K562 (cell line): ENCODE results near the gene SLC13A4. TPM values are rescaled to one million over a fixed set of nuclear protein-coding genes. Genes with fewer than 3 reads are reported as not detected.

ENCODE experiments used
- ATAC-seq: fragments of 200-7000 bp; cut with Tn5 transposase; 3 replicates; pipeline ENCODE4 v1.9.1; 2020; ENCODE audit warnings: moderate library complexity
- BruUV-seq: library from RNA; stranded (reverse); fragments of 400-500 nt; replicated peaks from 2 replicates; lab custom pipeline; 2021; lab: Mats Ljungman, UMichigan
- CTCF ChIA-PET: fragments of 300-600 bp; formaldehyde crosslinking; extraction: SDS; loops from one replicate; lab custom pipeline; 2021; ENCODE audit warnings: low intra/inter-chr PET ratio; lab: Yijun Ruan, JAX
- POLR2A ChIA-PET: fragments of 300-600, 350-650 bp; sonication (Branson Sonifier 250); formaldehyde crosslinking; extraction: SDS; loops from one replicate; lab custom pipeline; 2021; ENCODE audit warnings: antibody characterized with exemption, inconsistent platforms; lab: Yijun Ruan, JAX
- DNase-seq, 4 experiments: peaks; one replicate each; pipeline versions ENCODE4 v3.0.0 to v3.0.0-alpha.2; 2011 to 2018; ENCODE audit warnings: low spot score in 3 of 4, mixed read lengths in 3 of 4; ENCODE audit errors: extremely low read depth in 1 of 4
- FAIRE-seq: peaks from 2 replicates; lab custom pipeline; 2011; peaks lifted over from hg19 to GRCh38; lab: Jason Lieb, UNC
- H2AFZ ChIP-seq: 2 replicates; pipeline ENCODE4 v1.6.0; 2011; ENCODE audit warnings: low read depth, low read length, control low read depth, inconsistent platforms
- H3K27ac ChIP-seq: fragments of 200-600 bp; 3 replicates; pipeline ENCODE4 v1.8.0; 2011; ENCODE audit warnings: low read depth, mild to moderate bottlenecking, control low read depth, inconsistent platforms, low read length, moderate library complexity, mixed read lengths; ENCODE audit errors: extremely low read depth
- H3K27me3 ChIP-seq, 2 experiments: fragments of 300-600 bp in 1 of 2; 2 replicates in 1 of 2; 3 replicates in 1 of 2; pipeline versions ENCODE4 v1.6.0 to v1.8.0; 2011; ENCODE audit warnings: inconsistent platforms in 2 of 2, low read length in 2 of 2, mild to moderate bottlenecking in 1 of 2, mixed read lengths in 1 of 2, moderate library complexity in 1 of 2; ENCODE audit not compliant: control insufficient read depth in 2 of 2, insufficient read depth in 2 of 2
- H3K36me3 ChIP-seq: fragments of 300-600 bp; 3 replicates; pipeline ENCODE4 v1.8.0; 2011; ENCODE audit warnings: mild to moderate bottlenecking, low read length, inconsistent platforms; ENCODE audit not compliant: control insufficient read depth, insufficient read depth
- H3K4me1 ChIP-seq, 2 experiments: fragments of 200-600 bp in 1 of 2; replicated peaks in 1 of 2; 2 replicates in 1 of 2; 3 replicates in 1 of 2; pipeline versions ENCODE4 v1.5.1 to v1.8.0; 2011; ENCODE audit warnings: inconsistent platforms in 2 of 2, low read length in 2 of 2, mild to moderate bottlenecking in 1 of 2, mixed read lengths in 1 of 2, moderate library complexity in 1 of 2; ENCODE audit not compliant: control insufficient read depth in 2 of 2, insufficient read depth in 2 of 2
- H3K4me2 ChIP-seq: 2 replicates; pipeline ENCODE4 v1.6.1; 2011; ENCODE audit warnings: low read length, control low read depth, inconsistent platforms, mixed read lengths; ENCODE audit not compliant: insufficient read depth
- H3K4me3 ChIP-seq: fragments of 200-600 bp; sonication (generic), shearing (Covaris generic); 2 replicates; pipeline ENCODE4 v1.5.1; 2016; ENCODE audit warnings: control low read depth, inconsistent platforms
- H3K79me2 ChIP-seq: fragments of 200-600 bp; 3 replicates; pipeline ENCODE4 v1.8.0; 2011; ENCODE audit warnings: low read length, inconsistent platforms; ENCODE audit not compliant: control insufficient read depth, insufficient read depth
- H3K9ac ChIP-seq, 2 experiments: 2 replicates each; pipeline versions ENCODE4 v1.6.0 to v1.6.1; 2011; ENCODE audit warnings: low read depth in 2 of 2, low read length in 2 of 2, control low read depth in 1 of 2, inconsistent platforms in 1 of 2, mild to moderate bottlenecking in 1 of 2, mixed read lengths in 1 of 2; ENCODE audit not compliant: insufficient read depth in 1 of 2
- H3K9me1 ChIP-seq: one replicate; pipeline ENCODE4 v1.6.0; 2011; ENCODE audit warnings: inconsistent platforms, mild to moderate bottlenecking, low read length, moderate library complexity; ENCODE audit not compliant: control insufficient read depth, insufficient read depth
- H3K9me3 ChIP-seq: replicated peaks from 2 replicates; pipeline ENCODE4 v1.5.1; 2011; ENCODE audit warnings: low read depth, low read length, inconsistent platforms; ENCODE audit not compliant: control insufficient read depth, insufficient read depth
- H4K20me1 ChIP-seq: replicated peaks from 2 replicates; pipeline ENCODE4 v1.6.1; 2011; ENCODE audit warnings: low read length, inconsistent platforms, mixed read lengths; ENCODE audit not compliant: control insufficient read depth, insufficient read depth
- BCOR ChIP-seq: fragments of 450-650 bp; IDR thresholded peaks from 2 replicates; pipeline ENCODE4 v1.6.1; 2016
- RBM25 ChIP-seq: fragments of 200-400 bp; formaldehyde crosslinking; IDR thresholded peaks from 2 replicates; pipeline ENCODE4 v1.6.1; 2018; ENCODE audit warnings: low read length, low read depth, moderate library complexity; ENCODE audit not compliant: severe bottlenecking
- SP1 ChIP-seq: sonication (generic); formaldehyde crosslinking; IDR thresholded peaks from 2 replicates; pipeline ENCODE4 v1.8.1; 2022; ENCODE audit warnings: mild to moderate bottlenecking, missing genetic modification reagents
- ZFP36 ChIP-seq: fragments of 150-350 bp; IDR thresholded peaks from 2 replicates; pipeline ENCODE4 v1.6.1; 2018; ENCODE audit warnings: low read length, low read depth; ENCODE audit not compliant: partially characterized antibody
- WGBS: fragments of 100-300 bp; shearing (Covaris generic); methylation state at CpG from one replicate; pipeline ENCODE4 v1.1.6; 2016; ENCODE audit warnings: low coverage, mixed read lengths; ENCODE audit not compliant: insufficient coverage; ENCODE audit errors: missing lambda C conversion rate; 5-methylcytosine and 5-hydroxymethylcytosine counted together
- in situ Hi-C: fragments of 300-500 bp; cut with MboI; formaldehyde crosslinking; loops from 4 replicates; pipeline ENCODE4 v1.15.0; 2018; ENCODE audit warnings: inconsistent platforms, mixed read lengths
- intact Hi-C: fragments of 100-400 bp; cut with micrococcal nuclease; formaldehyde crosslinking; loops from 2 replicates; pipeline ENCODE4 v1.14.2; 2022
- polyA plus RNA-seq, 8 experiments: library from polyadenylated mRNA; depleted of rRNA in 4 of 8; stranded (reverse) in 5 of 8; unstranded in 3 of 8; fragments of >200 nt; fragmentation: Nextera tagmentation in 2 of 8; fragmentation: Illumina TruSeq in 1 of 8; extraction: Ambion mirVana in 2 of 8; extraction: Trizol in 1 of 8; gene quantifications; 2 replicates each; pipeline versions ENCODE4 v1.2.1 to v1.2.3, GENCODE V29; 2011 to 2014; ENCODE audit warnings: inconsistent platforms in 1 of 8, missing spikeins in 1 of 8
- total RNA-seq, 7 experiments: library from RNA; depleted of rRNA in 6 of 7; stranded (reverse); fragments of >200 nt in 6 of 7; fragmentation: Illumina TruSeq in 2 of 7; extraction: Trizol in 2 of 7; gene quantifications; 2 replicates each; pipeline versions ENCODE4 v1.2.1 to v1.2.3, GENCODE V29; 2011 to 2021; ENCODE audit warnings: low replicate concordance in 1 of 7
- TF ChIP-seq, protein P1 (sequence below): sonication (generic); IDR thresholded peaks from 2 replicates; pipeline ENCODE4 v1.6.1; 2016
- TF ChIP-seq, protein P2 (sequence below), 3 experiments: IDR thresholded peaks in 2 of 3; conservative IDR thresholded peaks in 1 of 3; 2 replicates each; pipeline ENCODE4 v1.5.1; 2011 to 2012; ENCODE audit warnings: low read length in 3 of 3, mild to moderate bottlenecking in 3 of 3, control low read depth in 2 of 3, improper control_type of control experiment in 1 of 3, inconsistent platforms in 1 of 3, low read depth in 1 of 3, mixed read lengths in 1 of 3, moderate library complexity in 1 of 3; ENCODE audit not compliant: insufficient read depth in 2 of 3

The SLC13A4 gene
- total and polyA plus RNA-seq, 9 of the 15 experiments (the other 6 are each of a cell fraction or from before 2014, with no cell fraction given) = 0.11 to 1.0 (median 0.36) TPM

DNA sequence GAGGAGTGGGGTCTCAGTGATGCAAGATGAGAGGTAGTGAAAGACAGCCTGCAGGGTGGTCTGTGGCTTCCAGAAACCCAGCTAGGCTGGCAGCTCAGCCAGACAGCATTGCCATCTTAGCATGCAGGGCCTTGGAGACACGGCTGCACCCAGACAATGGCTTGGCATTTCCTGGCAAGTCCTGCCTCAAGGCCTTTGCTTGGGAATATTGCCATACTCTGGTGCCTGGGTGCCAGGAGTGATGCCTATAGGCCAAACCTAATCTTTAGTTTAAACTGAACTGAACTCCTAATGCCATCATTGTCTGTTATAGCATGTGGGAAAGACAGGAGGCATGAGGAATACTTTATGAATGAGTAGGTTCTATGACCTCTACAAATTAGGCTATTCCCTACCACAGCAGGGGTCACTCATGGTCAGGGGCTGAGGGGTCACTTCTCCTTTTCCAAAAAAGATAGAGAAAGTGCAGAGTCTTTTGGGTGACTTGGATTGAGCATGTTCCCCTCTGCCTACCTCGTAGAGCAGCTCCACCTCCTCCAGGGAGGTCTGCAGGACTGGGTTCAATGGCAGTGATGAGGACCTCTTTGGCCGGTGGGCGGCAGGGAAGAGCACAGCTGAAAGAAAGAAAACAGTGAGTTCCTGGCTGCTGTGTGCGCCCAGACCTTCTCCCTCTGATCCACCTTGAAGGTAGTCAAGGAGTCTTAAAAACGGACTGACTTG, 8.8 kb upstream of the SLC13A4 start (continued):
- TF ChIP-seq, protein P1, sequence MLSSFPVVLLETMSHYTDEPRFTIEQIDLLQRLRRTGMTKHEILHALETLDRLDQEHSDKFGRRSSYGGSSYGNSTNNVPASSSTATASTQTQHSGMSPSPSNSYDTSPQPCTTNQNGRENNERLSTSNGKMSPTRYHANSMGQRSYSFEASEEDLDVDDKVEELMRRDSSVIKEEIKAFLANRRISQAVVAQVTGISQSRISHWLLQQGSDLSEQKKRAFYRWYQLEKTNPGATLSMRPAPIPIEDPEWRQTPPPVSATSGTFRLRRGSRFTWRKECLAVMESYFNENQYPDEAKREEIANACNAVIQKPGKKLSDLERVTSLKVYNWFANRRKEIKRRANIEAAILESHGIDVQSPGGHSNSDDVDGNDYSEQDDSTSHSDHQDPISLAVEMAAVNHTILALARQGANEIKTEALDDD = no peak
- TF ChIP-seq, protein P2, sequence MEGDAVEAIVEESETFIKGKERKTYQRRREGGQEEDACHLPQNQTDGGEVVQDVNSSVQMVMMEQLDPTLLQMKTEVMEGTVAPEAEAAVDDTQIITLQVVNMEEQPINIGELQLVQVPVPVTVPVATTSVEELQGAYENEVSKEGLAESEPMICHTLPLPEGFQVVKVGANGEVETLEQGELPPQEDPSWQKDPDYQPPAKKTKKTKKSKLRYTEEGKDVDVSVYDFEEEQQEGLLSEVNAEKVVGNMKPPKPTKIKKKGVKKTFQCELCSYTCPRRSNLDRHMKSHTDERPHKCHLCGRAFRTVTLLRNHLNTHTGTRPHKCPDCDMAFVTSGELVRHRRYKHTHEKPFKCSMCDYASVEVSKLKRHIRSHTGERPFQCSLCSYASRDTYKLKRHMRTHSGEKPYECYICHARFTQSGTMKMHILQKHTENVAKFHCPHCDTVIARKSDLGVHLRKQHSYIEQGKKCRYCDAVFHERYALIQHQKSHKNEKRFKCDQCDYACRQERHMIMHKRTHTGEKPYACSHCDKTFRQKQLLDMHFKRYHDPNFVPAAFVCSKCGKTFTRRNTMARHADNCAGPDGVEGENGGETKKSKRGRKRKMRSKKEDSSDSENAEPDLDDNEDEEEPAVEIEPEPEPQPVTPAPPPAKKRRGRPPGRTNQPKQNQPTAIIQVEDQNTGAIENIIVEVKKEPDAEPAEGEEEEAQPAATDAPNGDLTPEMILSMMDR (IDR thresholded peaks at IDR 0.05 in 2 of 3, conservative IDR thresholded peaks at IDR 0.05 in 1 of 3; ENCODE audit: insufficient read depth in 2 of 3, low read depth in 1 of 3, low read length in 3 of 3) = peak; percentile 47 to 73 (median 53); a peak in 5 of 6 replicates

GRCh38 chr7:135734343-135734689, 6.3 kb upstream of the SLC13A4 start:
- in situ Hi-C loops = no loop called here
- 7% methylated on average over 1 of the region's 1 CpG for WGBS
- Histone ChIP-seq H4K20me1 (no peaks in the 10 kb centered on the region; the same call in 1 of the 2 replicates), H3K9me3 (no peaks in the 10 kb centered on the region), H3K36me3 (no peaks in the 10 kb centered on the region), H3K9me1 (no peaks in the 10 kb centered on the region), H3K79me2 (no peaks in the 10 kb centered on the region), H3K4me2 (no peak overlapping the region), H3K4me1 (peaks cover 0 to 4% of the 10 kb centered on the region in 2 experiments; a peak in 1 of 5 replicates), H3K4me3 (no peak overlapping the region), H3K9ac (no peak overlapping the region), H2AFZ (no peak overlapping the region), H3K27me3 (peaks cover 53 to 54% of the 10 kb centered on the region in 2 experiments), H3K27ac (no peak overlapping the region)
- POLR2A ChIA-PET = interaction anchor here (1.2 to 2.1 kb wide), 2 partner anchors 13 to 18 kb away, joined by 4 read pairs; no protein-coding TSS in a partner anchor
- BruUV-seq = no TSS peak
- ATAC-seq = no peak
- no peak for FAIRE-seq
- DNase-seq = no peak
- intact Hi-C loops = no loop called here
- CTCF ChIA-PET = no interaction called here
- TF ChIP-seq SP1 (CRISPR knock-in tag) (no peak), RBM25 (peak; percentile 71), ZFP36 (peak; percentile 78), BCOR (peak; percentile 52)
